ENCODE results near the gene SETD1B.

DNA sequence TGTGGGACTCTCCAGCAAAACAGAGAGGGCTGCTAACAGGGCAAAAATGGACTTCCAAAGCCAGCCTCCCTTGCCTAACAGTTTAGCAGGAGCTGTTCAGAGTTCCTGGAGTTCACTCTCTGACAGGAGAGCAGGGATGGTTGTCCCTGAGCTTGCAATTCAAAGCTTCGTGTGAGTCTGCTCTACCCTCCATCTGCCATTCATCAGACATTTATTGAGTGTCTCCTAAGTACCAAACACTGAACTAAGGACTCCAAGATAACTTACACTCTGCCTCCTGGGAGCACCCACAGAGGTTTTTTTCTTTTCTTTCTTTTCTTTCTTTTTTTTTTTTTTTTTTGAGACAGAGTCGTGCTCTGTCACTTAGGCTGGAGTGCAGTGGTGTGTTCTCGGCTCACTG lies 39.0 kb upstream of the SETD1B start:
- TF ChIP-seq, protein P1, sequence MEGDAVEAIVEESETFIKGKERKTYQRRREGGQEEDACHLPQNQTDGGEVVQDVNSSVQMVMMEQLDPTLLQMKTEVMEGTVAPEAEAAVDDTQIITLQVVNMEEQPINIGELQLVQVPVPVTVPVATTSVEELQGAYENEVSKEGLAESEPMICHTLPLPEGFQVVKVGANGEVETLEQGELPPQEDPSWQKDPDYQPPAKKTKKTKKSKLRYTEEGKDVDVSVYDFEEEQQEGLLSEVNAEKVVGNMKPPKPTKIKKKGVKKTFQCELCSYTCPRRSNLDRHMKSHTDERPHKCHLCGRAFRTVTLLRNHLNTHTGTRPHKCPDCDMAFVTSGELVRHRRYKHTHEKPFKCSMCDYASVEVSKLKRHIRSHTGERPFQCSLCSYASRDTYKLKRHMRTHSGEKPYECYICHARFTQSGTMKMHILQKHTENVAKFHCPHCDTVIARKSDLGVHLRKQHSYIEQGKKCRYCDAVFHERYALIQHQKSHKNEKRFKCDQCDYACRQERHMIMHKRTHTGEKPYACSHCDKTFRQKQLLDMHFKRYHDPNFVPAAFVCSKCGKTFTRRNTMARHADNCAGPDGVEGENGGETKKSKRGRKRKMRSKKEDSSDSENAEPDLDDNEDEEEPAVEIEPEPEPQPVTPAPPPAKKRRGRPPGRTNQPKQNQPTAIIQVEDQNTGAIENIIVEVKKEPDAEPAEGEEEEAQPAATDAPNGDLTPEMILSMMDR (IDR thresholded peaks at IDR 0.05; ENCODE audit: low read length), result no peak
- no peak for TF ChIP-seq EZH2 (optimal IDR thresholded peaks at IDR 0.05; ENCODE audit: low read depth, low read length)
